Neural progenitor cell (in vitro differentiated cells): ENCODE results near the gene CPB1.

Experiments
- EZH2 ChIP-seq: fragments of 200-600 bp; sonication (generic); IDR thresholded peaks from 2 replicates; pipeline ENCODE4 v1.6.1; 2017; ENCODE audit warnings: antibody characterized with exemption, mild to moderate bottlenecking, moderate library complexity
- EZH2phosphoT487 ChIP-seq: fragments of 200-600 bp; sonication (generic); IDR thresholded peaks from 2 replicates; pipeline ENCODE4 v1.6.1; 2017; ENCODE audit warnings: antibody characterized with exemption
- TF ChIP-seq, protein P1 (sequence below): fragments of 200-600 bp; sonication (generic); IDR thresholded peaks from 2 replicates; pipeline ENCODE4 v1.5.1; 2017; ENCODE audit warnings: antibody characterized with exemption, mild to moderate bottlenecking

- no peak for TF ChIP-seq EZH2phosphoT487
- TF ChIP-seq, protein P1, sequence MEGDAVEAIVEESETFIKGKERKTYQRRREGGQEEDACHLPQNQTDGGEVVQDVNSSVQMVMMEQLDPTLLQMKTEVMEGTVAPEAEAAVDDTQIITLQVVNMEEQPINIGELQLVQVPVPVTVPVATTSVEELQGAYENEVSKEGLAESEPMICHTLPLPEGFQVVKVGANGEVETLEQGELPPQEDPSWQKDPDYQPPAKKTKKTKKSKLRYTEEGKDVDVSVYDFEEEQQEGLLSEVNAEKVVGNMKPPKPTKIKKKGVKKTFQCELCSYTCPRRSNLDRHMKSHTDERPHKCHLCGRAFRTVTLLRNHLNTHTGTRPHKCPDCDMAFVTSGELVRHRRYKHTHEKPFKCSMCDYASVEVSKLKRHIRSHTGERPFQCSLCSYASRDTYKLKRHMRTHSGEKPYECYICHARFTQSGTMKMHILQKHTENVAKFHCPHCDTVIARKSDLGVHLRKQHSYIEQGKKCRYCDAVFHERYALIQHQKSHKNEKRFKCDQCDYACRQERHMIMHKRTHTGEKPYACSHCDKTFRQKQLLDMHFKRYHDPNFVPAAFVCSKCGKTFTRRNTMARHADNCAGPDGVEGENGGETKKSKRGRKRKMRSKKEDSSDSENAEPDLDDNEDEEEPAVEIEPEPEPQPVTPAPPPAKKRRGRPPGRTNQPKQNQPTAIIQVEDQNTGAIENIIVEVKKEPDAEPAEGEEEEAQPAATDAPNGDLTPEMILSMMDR = no peak
- no peak for TF ChIP-seq EZH2
Measured at GRCh38 chr3:148839805-148840204, 12.2 kb downstream of the CPB1 start.
